ENCODE results near the gene ZNF217.
"Not testable (repeated sequence)": the region's sequence is repeated elsewhere in the genome, so short reads cannot be mapped to it uniquely, and the experiment has no call there.

Gene ZNF217

DNA sequence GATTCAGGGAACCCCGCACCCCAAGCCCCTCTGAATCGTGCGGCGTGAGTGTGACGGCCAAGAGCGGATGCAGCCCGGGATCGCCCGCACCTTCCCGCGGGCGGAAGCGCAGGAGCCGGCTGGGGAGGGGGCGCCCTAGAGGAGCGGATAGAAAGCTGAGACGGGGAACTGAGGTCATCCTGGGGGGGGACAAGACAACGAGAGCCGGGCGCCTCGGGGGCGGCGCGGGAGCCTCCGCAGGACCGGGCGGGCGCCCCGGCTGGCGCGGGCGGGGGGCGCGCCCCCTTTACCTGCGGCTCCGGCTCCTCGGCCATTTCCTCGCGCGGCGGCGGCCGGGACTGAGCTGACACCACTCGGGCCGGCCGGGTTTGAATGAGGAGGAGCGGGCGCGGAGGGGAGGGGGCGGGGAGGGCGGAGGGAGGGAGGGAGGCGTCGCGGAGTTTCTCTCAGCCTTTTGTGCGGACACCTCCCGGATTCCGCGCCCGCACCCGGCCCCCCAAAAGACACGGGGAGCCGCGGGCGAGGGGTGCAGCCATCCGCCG lies at the start of gene ZNF217:
ZNF217 (minus strand) TSS at position 374 of the 542 bp plus-strand sequence. CDS start 11,013 bp downstream, outside the sequence.
- DNase-seq, result not testable (repeated sequence)

DNA sequence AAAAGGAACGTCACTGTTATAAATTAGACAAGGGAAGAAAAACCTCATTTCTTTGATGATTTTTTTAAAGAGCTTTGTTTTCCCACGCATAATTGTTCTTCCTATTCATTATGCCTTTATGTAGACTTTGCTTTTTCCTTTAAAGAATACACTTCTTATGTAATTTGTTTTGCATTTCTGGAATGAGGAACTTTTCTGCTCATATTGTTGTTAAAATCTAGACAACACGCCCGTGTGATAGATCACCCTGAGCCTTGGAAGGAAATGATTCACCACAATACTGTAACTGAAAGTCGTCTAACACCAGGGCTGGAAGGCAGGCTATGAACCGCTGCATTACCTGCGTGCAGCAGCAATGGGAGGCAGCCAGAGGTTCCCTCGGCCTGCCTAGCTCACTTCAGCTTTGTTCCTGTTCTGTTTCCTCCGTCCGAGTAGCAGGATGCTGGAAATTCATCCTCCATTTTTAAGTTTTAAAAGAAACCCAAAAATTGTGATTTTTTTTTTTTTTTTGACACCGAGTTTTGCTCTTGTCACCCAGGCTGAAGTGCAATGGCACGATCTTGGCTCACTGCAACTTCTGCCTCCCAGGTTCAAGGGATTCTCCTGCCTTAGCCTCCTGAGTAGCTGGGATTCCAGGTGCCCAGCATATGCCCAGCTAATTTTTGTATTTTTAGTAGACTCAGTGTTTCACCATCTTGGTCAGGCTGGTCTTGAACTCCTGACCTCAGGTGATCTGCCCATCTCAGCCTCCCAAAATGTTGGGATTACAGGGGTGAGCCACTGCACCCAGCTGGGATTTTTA lies 49.6 kb upstream of the ZNF217 start:
- no peak for DNase-seq

DNA sequence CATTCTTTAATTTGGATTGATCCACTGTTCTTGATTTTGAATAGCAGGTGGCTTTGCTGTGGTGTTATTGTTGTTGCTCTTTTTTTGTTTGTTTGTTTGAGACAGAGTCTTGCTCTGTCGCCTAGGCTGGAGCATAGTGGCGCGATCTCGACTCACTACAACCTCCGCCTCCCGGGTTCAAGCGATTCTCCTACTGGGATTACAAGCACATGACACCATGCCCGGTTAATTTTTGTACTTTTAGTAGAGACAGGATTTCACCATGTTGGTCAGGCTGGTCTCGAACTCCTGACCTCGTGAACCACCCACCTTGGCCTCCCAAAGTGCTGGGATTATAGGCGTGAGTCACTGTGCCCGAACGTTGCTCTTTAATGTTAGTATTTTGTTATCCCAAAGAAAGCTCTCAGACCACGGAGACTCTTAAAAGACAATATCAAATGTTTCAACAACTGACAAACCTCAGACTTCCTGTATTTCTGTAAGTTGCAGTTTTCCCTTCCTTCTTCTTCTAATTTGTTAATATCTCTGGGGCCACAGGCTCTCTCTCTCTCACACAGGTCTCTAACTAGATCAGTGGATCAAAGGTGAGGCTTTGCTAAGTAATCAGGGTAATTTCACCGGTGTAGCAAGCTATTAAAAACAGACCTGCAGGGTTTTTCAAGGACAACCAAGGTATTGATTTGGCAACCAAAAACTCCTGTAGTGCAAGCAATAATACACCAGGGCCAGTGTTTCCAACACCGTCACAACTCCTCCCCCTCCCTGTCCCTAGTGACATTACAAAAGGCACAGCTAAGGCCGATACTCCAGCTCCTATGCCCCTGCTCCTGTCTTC lies 48.8 kb upstream of the ZNF217 start:
- no peak for DNase-seq

DNA sequence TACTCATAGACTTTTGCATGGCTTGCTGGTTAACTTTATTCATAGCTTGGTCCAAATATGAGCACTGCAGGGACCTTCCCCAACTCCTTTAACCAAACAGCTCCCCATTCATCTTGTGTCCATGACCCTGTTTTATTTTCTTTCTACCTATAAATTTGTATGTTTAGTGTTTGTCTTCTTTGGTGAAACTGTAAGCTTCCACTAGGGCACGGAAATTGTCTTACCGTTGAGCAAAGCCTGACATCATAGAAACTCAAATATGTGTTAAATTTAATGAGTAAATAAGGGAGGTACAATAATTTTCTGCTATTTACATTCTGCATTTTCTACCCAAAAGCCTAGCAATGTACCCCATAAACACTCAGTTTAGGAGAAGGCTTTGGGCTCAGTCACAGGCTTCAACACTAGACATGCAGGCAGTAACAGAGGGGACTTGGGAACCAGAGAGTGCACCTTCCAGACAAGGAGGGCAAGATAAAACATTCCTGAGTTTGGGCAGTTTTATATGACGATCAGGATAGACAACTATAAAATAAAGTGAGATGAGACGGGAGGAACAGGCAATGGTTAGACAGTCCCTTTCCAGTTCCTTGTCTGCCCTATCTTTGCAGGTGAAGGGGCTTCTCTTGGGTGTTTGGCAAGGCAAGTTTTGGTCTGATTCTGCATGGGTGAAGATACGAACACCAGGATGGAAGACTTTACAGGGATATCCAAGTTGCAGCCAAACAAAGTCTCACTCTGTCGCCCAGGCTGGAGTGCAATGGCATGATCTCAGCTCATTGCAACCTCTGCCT lies 46.2 kb upstream of the ZNF217 start:
- DNase-seq, result no peak

DNA sequence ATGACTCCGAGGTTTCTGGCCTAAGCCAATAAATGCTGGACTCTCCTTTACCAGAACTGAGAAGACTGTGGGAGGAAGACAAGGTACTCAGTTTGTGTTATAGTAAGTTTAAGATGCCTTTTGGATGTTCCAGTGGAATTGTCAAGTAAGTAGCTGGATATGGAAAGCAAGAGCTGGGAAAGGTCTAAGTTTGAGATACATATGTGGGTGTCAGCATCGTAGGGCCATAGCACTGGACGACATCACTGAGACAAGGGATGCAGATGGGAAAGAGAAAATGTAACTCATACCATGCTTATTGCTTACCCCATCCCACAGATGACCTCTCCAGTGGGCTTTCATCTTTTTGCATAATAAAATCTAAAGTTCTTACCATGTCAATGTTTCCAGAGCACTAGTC lies 45.5 kb upstream of the ZNF217 start:
- no peak for DNase-seq

DNA sequence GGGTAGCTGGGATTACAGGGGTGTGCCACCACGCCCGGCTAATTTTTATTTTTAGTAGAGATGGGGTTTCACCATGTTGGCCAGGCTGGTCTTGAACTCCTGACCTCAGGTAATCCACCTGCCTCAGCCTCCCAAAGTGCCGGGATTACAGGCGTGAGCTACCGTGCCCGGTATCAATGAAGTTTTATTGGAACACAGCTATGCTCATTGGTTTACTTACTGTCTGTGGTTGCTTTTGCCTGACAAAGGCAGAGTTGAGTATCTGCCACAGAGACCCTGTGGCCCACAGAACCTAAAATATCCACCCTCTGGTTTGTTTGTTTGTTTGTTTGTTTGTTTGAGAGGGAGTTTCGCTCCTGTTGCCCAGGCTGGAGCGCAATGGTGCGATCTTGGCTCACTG lies 43.7 kb upstream of the ZNF217 start:
- DNase-seq, result not testable (repeated sequence)

DNA sequence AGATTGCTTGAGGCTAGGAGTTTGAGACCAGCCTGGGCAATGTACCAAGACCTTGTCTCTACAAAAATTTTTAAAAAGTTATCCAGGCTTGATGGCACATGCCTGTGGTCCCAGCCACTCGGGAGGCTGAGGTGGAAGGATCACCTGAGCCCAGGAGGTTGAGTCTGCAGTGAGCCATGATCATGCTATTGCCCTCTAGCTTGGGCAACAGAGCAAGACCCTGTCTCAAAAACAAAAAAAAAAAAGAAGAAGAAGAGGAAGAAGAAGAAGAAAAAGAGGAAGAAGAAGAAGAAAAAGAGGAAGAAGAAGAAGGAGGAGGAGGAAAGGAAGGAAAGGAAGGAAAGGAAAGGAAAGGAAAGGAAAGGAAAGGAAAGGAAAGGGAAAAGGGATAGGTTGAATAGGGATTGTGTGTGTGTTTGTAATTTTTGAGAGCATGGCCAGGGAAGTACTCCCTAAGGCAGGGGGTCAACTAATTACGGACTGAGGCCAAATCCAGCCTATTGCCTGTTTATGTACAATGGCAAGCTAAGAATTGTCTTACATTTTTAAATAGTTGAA lies 43.0 kb upstream of the ZNF217 start:
- DNase-seq, result no peak

DNA sequence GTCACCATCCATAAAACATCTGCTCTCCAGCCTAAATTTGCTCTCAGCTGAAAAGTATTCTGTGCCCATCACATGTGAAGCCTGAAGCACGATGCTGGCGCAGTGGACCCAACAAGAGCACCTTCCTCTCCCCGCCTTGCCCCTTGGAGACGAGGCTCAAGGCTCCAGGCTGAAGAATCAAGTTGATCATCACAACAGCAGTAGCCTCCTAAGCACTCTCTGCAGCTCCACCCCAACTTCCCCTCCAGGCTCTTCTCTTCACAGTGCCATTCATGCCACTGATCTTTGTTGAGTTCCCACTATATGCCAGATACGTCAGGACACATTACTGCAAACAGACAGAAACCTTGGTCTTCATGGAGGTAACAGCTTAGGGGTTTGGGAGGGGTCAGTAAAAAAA lies 41.6 kb upstream of the ZNF217 start:
- no peak for DNase-seq

DNA sequence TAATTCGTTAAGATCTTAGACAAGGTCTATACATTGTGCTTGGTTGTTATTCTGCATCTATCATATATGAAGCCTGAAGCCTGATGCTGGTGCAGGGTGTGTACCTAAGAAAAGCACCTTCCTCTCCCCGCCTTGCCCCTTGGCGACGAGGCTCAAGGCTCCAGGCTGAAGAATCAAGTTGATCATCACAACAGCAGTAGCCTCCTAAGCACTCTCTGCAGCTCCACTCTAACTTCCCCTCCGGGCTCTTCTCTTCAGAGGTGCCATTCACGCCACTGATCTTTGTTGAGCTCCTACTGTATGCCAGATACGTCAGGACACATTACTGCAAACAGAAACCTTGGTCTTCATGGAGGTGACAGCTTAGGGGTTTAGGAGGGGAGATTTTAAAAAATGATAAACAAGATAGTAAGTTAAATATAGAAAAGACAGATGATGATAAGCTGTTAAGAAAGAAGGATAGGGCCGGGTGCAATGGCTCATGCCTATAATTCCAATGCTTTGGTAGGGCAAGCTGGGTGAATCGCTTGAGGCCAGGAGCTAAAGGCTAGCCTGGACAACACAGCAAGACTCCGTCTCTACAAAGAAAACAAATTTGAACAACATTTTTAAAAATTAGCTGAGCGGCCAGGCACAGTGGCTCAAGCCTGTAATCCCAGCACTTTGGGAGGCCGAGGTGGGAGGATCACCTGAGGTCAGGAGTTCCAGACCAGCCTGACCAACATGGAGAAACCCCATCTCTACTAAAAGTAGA lies 38.4 kb upstream of the ZNF217 start:
- no peak for DNase-seq

DNA sequence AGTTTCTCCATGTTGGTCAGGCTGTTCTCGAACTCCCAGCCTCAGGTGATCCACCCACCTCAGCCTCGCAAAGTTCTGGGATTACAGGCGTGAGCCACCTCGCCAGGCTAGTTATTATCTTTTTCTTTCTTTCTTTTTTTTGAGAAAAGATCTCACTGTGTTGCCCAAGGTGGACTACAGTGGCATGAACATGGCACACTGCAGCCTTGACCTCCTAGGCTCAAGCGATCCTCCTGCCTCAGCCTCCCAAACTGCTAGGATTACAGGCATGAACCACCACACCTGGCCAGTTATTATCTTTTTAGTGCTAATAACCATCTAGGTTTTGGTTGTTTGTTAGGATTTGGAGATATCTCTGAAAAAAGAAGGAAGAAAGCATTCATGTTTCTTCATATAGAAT lies 35.8 kb upstream of the ZNF217 start:
- DNase-seq, result no peak

DNA sequence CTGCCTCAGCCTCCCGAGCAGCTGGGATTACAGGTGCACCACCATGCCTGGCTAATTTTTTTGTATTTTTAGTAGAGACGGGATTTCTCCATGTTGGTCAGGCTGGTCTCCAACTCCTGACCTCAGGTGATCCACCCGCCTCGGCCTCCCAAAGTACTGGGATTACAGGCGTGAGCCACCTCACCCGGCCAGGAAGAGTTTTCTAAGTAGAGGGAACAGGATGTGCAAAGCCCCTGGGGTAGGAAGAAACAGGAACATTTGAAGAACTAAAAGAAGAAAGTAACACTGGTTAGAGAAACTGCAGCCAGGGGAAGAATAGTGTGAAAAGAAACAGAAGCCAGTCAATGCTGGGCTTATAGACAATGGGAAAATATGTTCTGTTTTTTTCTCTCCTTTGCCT lies 35.1 kb upstream of the ZNF217 start:
- DNase-seq, result not testable (repeated sequence)

DNA sequence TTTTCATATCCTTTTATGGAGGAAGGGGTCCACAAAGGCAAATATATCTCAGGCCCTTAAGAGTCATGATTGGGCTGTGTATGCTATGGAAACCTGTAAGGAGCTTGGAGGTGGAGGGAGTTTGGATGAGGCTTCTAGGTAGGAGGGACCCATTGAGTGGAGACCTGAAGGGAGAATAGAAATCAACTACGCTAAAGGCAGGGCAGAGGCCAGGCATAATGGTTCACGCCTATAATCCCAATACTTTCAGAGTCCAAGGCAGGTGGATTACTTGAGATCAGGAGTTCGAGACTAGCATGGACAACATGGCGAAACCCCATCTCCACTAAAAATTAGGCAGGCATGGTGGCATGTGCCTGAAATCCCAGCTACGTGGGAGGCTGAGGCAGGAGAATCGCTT lies 34.4 kb upstream of the ZNF217 start:
- DNase-seq, result no peak

DNA sequence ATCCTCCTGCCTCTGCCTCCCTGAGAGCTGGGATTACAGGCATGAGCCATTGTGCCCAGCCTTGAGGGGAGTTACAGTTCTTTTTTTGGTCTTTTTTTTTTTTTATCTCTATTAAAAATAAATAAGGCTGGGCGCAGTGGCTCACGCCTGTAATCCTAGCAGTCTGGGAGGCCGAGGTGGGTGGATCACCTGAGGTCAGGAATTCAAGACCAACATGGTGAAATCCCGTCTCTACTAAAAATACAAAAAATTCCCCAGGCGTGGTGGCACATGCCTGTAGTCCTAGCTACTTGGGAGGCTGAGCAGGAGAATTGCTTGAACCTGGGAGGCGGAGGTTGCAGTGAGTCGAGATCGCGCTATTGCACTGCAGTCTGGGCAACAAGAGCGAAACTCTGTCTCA lies 33.4 kb upstream of the ZNF217 start:
- DNase-seq, result not testable (repeated sequence)

DNA sequence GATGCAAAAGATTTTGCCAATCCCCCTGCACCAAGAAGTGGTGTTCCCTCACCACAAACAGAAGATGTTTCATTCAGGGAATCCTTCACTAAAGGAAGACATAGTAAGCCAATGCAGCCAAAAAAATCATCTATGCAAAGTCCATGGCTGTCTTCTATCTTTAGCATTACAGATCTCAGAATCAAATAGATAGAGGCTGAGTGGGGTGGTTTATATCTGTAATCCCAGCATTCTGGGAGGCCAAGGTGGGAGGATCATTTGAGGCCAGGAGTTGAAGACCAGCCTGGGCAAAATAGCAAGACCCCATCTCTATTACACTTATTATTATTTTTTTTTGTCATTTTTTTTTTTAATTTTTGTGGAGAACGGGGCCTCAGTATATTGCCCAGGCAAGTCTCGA lies 32.9 kb upstream of the ZNF217 start:
- DNase-seq, result no peak

DNA sequence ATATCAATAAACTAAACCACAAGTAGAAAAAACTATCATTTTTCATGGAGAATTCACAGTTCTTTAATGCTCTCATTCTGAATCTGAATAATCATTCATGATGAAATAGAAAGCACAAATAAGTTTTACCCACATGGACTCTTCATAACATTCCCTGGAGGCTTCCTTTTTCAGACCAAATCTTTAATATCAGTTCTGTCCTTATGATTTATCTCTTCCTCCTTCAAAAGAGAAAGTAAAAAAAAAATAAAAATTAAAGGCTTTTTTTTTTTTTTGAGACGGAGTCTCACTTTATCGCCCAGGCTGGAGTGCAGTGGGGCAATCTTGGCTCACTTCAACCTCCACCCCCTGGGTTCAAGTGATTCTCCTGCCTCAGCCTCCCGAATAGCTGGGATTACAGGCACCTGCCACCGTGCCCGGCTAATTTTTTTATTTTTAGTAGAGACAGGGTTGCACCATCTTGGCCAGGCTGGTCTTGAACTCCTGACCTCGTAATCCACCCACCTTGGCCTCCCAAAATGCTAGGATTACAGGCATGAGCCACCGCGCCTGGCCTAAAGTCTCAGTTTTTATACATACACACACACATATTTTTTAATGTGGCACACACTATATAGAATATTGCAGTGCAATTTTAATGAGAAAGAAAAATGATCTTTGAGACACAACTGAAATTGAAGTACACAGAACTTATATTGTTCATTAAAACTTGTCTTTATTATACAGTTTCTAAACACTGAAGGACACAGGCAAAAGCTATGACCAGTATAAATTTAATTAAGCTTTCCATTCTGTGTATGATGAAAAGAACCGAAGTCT lies 31.9 kb upstream of the ZNF217 start:
- no peak for DNase-seq

DNA sequence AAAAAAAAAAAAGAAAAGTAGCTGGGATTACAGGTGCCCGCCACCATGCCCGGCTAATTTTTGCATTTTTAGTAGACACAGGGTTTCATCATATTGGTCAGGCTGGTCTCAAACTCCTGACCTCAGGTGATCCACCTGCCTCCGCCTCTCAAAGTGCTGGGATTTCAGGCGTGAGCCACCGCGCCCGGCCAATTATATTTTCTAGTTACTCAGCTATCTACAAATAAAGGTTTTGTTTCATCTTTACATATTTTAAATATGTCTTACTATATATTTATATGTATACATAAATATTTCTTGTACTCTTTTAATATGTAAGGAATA lies 31.2 kb upstream of the ZNF217 start:
- DNase-seq, result not testable (repeated sequence)

DNA sequence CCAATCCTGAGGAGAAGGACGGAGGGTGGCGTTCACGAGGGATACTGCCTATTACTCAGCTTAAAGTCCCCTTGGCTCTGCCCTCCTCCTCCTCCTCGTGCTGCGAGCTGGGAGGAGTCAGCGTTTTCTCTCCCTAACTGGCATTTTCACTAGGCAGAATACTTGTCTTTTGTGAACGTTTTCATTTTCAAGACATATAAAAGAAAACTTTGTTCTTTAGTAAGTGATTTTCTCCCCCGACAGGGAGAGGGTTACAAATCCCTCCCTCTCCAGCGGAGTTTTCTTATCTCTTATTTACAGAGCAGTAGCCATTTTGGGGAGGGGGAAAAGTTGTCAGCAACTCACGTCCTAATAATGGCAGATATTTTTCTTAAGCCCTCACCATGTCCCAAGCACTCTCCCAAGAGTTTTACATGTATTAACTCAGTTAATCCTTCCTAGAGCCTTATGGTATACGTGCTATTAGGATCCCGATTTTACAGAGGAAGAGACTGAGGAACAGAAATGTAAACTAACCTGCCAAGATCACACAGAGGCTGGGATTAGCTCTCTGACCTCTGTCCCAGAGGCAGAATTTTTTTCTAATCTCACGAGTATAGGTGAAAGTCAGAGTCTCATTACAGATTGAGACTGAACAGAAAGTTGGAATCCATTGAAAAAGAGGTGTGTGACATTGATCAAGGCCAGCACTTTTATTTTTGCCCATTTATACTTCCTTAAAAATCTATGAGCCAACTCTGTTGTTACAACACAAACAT lies 30.0 kb upstream of the ZNF217 start:
- DNase-seq, result peak; percentile 65

DNA sequence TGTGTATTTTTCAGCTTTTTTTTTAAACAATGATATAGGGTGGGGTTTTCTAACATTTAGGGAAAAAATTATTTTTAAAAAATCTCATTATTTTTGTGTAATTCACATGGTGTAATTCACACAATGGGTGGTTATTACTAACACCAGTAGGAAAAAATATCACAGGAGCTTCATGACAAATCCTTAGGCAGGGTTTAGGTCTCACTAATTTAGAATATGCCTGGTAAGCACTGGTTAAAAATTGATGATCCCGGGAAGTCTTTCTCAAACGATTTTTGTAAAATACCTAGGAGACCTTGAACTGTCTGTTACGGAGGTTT lies 29.5 kb upstream of the ZNF217 start:
- no peak for DNase-seq

DNA sequence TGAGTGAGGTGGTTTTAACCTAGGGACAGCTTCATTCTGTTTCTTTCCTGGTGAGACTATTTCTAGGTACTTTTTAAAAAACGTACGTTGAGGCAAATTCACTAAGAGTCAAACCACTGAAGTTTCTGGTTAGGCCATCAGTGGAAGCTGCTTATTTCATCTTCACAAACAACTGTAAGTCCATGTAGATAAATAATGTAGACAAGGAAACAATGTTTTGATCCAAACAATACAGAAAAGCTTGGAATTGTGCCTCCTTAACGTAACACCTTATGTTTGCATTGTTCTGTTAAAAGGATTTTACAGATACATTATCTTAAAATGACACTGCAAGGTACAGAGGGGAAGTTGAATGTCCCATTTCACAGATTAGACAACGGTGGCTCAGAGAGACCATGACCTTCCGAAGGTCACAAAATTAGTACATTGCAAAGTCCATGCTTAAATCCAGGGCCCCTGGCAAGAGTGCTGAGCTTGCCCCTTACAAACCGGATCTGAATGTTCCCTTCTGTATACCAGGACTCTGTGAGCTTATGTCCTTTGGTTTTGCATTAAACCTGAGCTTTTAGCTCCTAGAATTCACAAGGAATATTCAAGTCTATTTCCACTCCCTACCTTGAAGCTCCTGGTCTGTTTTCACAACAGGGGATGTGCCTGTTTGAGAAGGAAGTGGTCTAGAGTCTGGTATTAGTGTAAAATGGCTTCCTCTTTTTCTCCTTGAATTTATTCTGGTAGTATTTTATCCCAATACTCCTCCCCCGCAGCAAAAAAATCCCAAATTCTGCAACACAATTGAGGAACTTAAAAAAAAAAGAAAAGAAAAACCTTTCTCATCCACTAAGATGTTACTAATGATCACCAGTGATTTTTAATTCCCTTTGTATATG lies 28.9 kb upstream of the ZNF217 start:
- no peak for DNase-seq

All from NCI-H524 treated with DMSO at 0.1 percent for 48 hours (cell line).